ENCODE measurements around the gene GPBP1L1.

Gene GPBP1L1

GRCh38 chr1:45687014-45687753 lies 851 bp upstream of the GPBP1L1 start (continued):
- no peak for TF ChIP-seq PRDM10 (tag by site-specific recombination; IDR thresholded peaks at IDR 0.05)
- no peak for TF ChIP-seq ZNF549 (tag by site-specific recombination; IDR thresholded peaks at IDR 0.05)
- no peak for TF ChIP-seq BCL11B (tag by site-specific recombination; IDR thresholded peaks at IDR 0.05; ENCODE audit: low read depth)
- TF ChIP-seq INSM2 (tag by site-specific recombination; IDR thresholded peaks at IDR 0.05) = no peak
- no peak for TF ChIP-seq ZBTB6 (tag by site-specific recombination; IDR thresholded peaks at IDR 0.05)
- no peak for TF ChIP-seq ZNF621 (tag by site-specific recombination; IDR thresholded peaks at IDR 0.05)
- no peak for TF ChIP-seq ZNF146 (tag by site-specific recombination; IDR thresholded peaks at IDR 0.05)
- TF ChIP-seq ZNF280C (tag by site-specific recombination; IDR thresholded peaks at IDR 0.05) = no peak
- TF ChIP-seq ZNF292 (tag by site-specific recombination; IDR thresholded peaks at IDR 0.05; ENCODE audit: borderline replicate concordance, low read depth) = no peak
- TF ChIP-seq MZF1 (tag by site-specific recombination; IDR thresholded peaks at IDR 0.05; ENCODE audit: borderline replicate concordance) = no peak
- TF ChIP-seq ZNF529 (tag by site-specific recombination; IDR thresholded peaks at IDR 0.05; ENCODE audit: insufficient replicate concordance) = no peak
- TF ChIP-seq ZIC2 (tag by site-specific recombination; IDR thresholded peaks at IDR 0.05) = peak; percentile 59
- TF ChIP-seq SP3 (tag by site-specific recombination; IDR thresholded peaks at IDR 0.05) = peak; percentile 87
- TF ChIP-seq ZNF623 (tag by site-specific recombination; IDR thresholded peaks at IDR 0.05) = no peak
- no peak for TF ChIP-seq GLI4 (tag by site-specific recombination; IDR thresholded peaks at IDR 0.05)
- no peak; the same call in 1 of the 2 replicates for TF ChIP-seq ZNF610 (tag by site-specific recombination; IDR thresholded peaks at IDR 0.05; ENCODE audit: borderline replicate concordance)
- no peak for TF ChIP-seq TCF7L2 (IDR thresholded peaks at IDR 0.05; ENCODE audit: borderline replicate concordance, low read depth, low read length)
- TF ChIP-seq ZNF521 (tag by site-specific recombination; IDR thresholded peaks at IDR 0.05) = no peak
- no peak for TF ChIP-seq ZNF341 (tag by site-specific recombination; IDR thresholded peaks at IDR 0.05; ENCODE audit: low read depth)
- no peak for TF ChIP-seq KLF1 (tag by site-specific recombination; IDR thresholded peaks at IDR 0.05)
- TF ChIP-seq ZNF692 (tag by site-specific recombination; IDR thresholded peaks at IDR 0.05) = peak; percentile 13; the same call in 1 of the 2 replicates
- no peak for TF ChIP-seq ZFP41 (tag by site-specific recombination; IDR thresholded peaks at IDR 0.05; ENCODE audit: borderline replicate concordance)
- TF ChIP-seq ZNF394 (tag by site-specific recombination; IDR thresholded peaks at IDR 0.05; ENCODE audit: borderline replicate concordance) = no peak
- no peak for TF ChIP-seq ZNF776 (tag by site-specific recombination; IDR thresholded peaks at IDR 0.05; ENCODE audit: borderline replicate concordance)
- TF ChIP-seq ZBTB7A (tag by site-specific recombination; IDR thresholded peaks at IDR 0.05; ENCODE audit: low read depth) = no peak
- 0 out of 2 replicates have a peak, but pooled peaks have one; percentile 3 for TF ChIP-seq EGR2 (tag by site-specific recombination; IDR thresholded peaks at IDR 0.05; ENCODE audit: low read depth)
- TF ChIP-seq ZNF571 (tag by site-specific recombination; IDR thresholded peaks at IDR 0.05) = no peak
- TF ChIP-seq YY2 (tag by site-specific recombination; IDR thresholded peaks at IDR 0.05) = no peak
- TF ChIP-seq MEIS1 (CRISPR knock-in tag; IDR thresholded peaks at IDR 0.05; ENCODE audit: borderline replicate concordance) = no peak

Data from HEK293 (cell line).